Central memory CD8-positive, alpha-beta T cell (primary cell): Measurements from ENCODE around the gene GPBAR1.
"Not testable (repeated sequence)": the region's sequence is repeated elsewhere in the genome, so short reads cannot be mapped to it uniquely, and the experiment has no call there.

Experiments
- ATAC-seq: fragments of 150-1000 bp; cut with Tn5 transposase; replicated peaks from 2 replicates; pipeline ENCODE4 v1.10.0; 2022; ENCODE audit warnings: mild to moderate bottlenecking, moderate FRiP score, moderate number of reproducible peaks; ENCODE audit not compliant: poor library complexity, severe bottlenecking; ENCODE audit errors: extremely low read depth
- DNase-seq, 2 donors: peaks; one replicate each; pipeline ENCODE4 v3.0.0; 2021; ENCODE audit warnings: low spot score in 2 of 2
- H3K27ac Mint-ChIP-seq: one replicate; pipeline ENCODE4 v1.8.0; 2022; ENCODE audit warnings: low read depth, mild to moderate bottlenecking, moderate library complexity, mixed read lengths
- H3K27me3 Mint-ChIP-seq: one replicate; pipeline ENCODE4 v1.8.0; 2022; ENCODE audit warnings: mixed read lengths
- H3K36me3 Mint-ChIP-seq: one replicate; pipeline ENCODE4 v1.8.0; 2022; ENCODE audit warnings: mild to moderate bottlenecking, moderate library complexity, mixed read lengths; ENCODE audit not compliant: insufficient read depth
- H3K4me1 Mint-ChIP-seq: one replicate; pipeline ENCODE4 v1.8.0; 2022; ENCODE audit warnings: mixed read lengths
- H3K4me3 Mint-ChIP-seq: one replicate; pipeline ENCODE4 v1.8.0; 2022; ENCODE audit warnings: mild to moderate bottlenecking, moderate library complexity, mixed read lengths
- H3K9me3 Mint-ChIP-seq: one replicate; pipeline ENCODE4 v1.8.0; 2022; ENCODE audit warnings: mixed read lengths

Gene GPBAR1

GRCh38 chr2:218273214-218273907 is 12.5 kb downstream of the GPBAR1 start:
- not testable (repeated sequence) for H3K9me3 Mint-ChIP-seq, H3K27me3 Mint-ChIP-seq, DNase-seq, ATAC-seq, H3K27ac Mint-ChIP-seq, H3K4me3 Mint-ChIP-seq
- Mint-ChIP-seq H3K4me1 (peaks cover 47% of the 10 kb centered on the region), H3K36me3 (peaks cover 39% of the 10 kb centered on the region)

GRCh38 chr2:218273908-218274249 is 13.1 kb downstream of the GPBAR1 start:
- H3K27ac Mint-ChIP-seq, result no peak overlapping the region
- peaks cover 39% of the 10 kb centered on the region for H3K36me3 Mint-ChIP-seq

DNA sequence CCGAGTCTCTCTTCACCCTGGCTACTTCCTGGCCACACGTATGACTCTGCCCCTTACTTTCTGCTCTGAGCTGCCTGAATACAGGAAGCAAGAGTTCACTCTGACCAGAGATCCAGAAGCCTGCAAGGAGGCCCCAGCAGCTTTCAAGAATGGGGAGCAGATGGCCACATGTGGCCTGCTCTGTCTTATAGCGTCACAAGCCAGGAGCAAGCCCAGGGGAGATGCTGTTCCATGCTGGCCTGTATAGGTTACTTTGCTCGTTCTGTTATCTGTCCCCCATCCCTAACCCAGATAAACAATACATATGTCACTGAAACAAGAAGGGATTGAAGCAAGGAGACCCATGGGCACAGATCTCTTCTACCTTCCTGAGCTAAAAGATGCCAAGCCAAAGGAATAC is 13.8 kb downstream of the GPBAR1 start:
- H3K9me3 Mint-ChIP-seq, result no peaks in the 10 kb centered on the region
- no peak for DNase-seq
- peaks cover 44% of the 10 kb centered on the region for H3K36me3 Mint-ChIP-seq
- no peak for ATAC-seq
- no peak overlapping the region for H3K27ac Mint-ChIP-seq
- H3K4me1 Mint-ChIP-seq, result peaks cover 44% of the 10 kb centered on the region
- H3K4me3 Mint-ChIP-seq, result no peak overlapping the region
- no peaks in the 10 kb centered on the region for H3K27me3 Mint-ChIP-seq

More at GRCh38 chr2:218273908-218274249, 13.1 kb downstream of the GPBAR1 start:
- Mint-ChIP-seq H3K4me3 (no peak overlapping the region), H3K27me3 (no peaks in the 10 kb centered on the region), H3K9me3 (no peaks in the 10 kb centered on the region), H3K4me1 (peaks cover 47% of the 10 kb centered on the region)
- DNase-seq, result no peak
- ATAC-seq, result no peak

DNA sequence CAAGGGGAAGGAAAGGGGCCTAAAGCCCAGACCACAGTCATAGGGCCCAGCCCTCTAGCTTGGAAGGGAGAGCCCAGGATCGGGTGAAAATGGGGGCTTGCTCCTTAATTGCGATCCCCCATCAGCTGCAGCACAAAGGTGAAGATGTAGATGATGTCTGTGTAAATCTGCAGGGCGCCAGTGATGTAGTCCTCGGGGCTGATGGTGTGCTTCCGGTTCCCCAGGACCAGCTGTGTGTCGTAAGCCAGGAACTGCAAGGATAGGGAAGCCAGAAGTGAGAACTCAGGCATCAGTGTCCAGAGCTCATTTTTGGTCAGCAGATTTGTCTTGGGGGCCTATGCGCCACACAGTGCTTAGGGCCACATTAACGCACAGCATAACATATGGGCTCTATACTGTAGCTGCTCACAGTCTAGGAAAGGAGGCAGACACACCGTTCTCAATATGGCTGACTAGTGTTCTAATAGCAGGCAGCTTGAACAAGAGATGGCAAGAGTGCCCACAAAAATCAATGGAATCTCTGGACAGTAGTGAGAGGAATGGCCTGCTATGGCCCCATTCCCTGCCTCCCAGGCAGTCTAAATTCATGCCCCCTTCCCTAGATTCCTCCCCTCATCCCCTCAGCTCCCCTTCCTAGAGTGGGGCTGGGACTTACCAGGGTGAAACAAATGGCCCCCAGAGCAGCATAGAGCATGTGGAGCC is 14.7 kb downstream of the GPBAR1 start:
- Mint-ChIP-seq H3K4me1 (peaks cover 42% of the 10 kb centered on the region), H3K36me3 (peaks cover 47% of the 10 kb centered on the region), H3K27ac (no peak overlapping the region), H3K4me3 (no peak overlapping the region), H3K9me3 (no peaks in the 10 kb centered on the region), H3K27me3 (no peaks in the 10 kb centered on the region)
- no peak for DNase-seq
- no peak for ATAC-seq

DNA sequence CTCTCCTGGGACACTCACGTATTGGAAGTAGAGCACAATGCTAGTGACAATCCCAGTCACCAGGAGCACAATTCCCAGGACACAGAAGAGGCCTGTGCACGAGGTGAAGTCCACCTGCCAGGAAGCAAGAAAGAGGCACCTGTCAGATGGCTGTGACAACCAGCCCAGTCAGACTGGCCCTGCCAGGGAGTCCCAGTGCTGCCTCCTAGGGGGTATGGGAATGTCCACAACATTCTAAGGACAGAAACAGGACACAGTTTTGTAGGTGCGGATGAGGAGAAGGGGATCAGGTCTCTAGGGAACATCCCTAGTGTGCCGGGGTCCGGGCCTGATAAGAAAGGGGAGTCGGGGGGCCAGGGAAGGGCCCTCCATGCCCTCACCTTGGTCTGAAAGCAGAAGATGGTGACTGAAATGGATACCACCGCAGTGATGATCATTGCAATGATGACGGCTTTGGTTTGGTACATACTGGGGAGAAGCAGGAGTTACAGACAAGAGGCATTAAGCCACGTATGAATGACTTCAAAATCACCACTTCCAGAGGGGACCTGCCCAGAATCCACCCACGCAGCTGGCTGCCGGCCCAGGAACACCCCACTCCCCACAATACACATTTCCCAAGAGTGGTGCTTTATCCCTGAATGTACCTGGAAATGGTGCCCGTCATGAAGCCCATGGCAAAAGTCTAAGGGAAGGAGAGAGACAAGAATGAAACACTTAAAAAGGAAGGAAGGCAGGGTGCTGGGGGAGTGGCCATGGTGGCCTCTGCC is 16.4 kb downstream of the GPBAR1 start:
- H3K36me3 Mint-ChIP-seq, result peaks cover 56% of the 10 kb centered on the region

DNA sequence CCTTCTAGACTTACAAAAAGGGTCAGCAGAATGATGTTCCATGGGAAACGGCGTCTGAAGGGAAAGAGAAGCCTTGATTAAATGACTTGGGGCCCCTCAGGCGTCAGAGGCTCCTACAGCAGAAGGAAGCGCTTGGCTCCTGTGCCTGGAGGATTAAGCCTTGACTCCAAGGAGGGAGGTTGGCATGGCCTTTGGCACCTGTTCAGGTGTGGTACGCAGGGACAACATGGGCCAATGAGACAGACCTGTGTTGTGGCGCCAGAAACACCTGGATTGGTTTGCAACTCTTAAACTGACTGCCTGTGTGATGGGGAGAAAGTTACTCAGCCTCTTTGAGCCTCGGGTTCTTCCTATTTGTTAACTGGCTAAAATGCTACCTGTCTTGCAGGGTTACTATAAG is 17.1 kb downstream of the GPBAR1 start:
- Mint-ChIP-seq H3K27me3 (no peaks in the 10 kb centered on the region), H3K4me3 (no peak overlapping the region), H3K27ac (no peak overlapping the region), H3K4me1 (peaks cover 32% of the 10 kb centered on the region), H3K9me3 (no peaks in the 10 kb centered on the region), H3K36me3 (peaks cover 50% of the 10 kb centered on the region)
- no peak for ATAC-seq
- no peak for DNase-seq

More for the DNA sequence above, 16.4 kb downstream of the GPBAR1 start:
- H3K27me3 Mint-ChIP-seq, result no peaks in the 10 kb centered on the region
- no peaks in the 10 kb centered on the region for H3K9me3 Mint-ChIP-seq
- DNase-seq (no peak), ATAC-seq (no peak)
- peaks cover 33% of the 10 kb centered on the region for H3K4me1 Mint-ChIP-seq
- no peak overlapping the region for H3K4me3 Mint-ChIP-seq
- peak overlapping the region; percentile 82 for H3K27ac Mint-ChIP-seq

DNA sequence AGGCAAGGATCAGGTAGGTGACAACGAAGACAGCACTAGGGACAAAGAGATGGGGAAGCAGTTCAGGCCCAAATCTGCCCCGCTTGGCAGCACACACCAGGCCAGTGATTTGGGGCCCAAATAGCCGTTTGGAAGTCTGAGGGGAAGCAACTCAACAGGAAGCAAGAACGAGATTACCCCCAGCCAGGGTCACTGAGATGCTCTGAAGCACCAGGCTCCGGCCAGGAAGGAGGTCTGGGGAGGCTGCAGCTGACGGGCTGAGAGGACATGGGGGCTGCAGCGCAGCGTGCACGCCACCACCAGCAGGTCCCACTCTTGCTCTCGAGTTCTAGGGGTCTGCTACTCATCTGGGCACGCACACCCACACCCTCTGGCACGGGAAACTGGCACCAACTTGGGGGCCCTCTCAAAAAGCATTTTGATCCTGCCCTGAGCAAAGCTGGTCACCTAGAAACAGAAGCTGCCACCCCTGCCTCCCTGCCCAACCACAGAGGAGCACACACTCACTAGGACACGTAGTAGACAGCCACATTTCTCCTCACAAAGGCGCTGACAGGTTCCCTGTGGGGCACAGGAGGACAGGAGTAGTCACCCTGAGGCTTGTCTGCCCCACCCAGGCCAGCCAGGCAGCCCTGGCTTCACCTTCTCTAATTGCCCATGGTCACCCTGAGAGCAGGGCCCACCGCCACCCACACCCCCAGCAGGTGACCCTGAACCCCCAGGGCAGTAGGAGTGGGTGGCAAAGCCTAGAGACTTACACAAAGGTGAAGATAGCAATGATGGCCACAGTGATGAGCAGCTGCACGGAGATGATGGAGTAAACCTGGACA is 17.9 kb downstream of the GPBAR1 start:
- Mint-ChIP-seq H3K9me3 (no peaks in the 10 kb centered on the region), H3K4me1 (peaks cover 37% of the 10 kb centered on the region), H3K27ac (peak overlapping the region; percentile 84), H3K36me3 (peaks cover 47% of the 10 kb centered on the region), H3K27me3 (no peaks in the 10 kb centered on the region), H3K4me3 (no peak overlapping the region)
- no peak for ATAC-seq
- no peak for DNase-seq

- H3K27ac Mint-ChIP-seq, result peak overlapping the region; percentile 84
- no peak for DNase-seq
- H3K4me1 Mint-ChIP-seq, result peaks cover 47% of the 10 kb centered on the region
- peaks cover 46% of the 10 kb centered on the region for H3K36me3 Mint-ChIP-seq
- ATAC-seq, result no peak
- no peaks in the 10 kb centered on the region for H3K9me3 Mint-ChIP-seq
- no peaks in the 10 kb centered on the region for H3K27me3 Mint-ChIP-seq
- no peak overlapping the region for H3K4me3 Mint-ChIP-seq
Observed at GRCh38 chr2:218280260-218280870, 19.6 kb downstream of the GPBAR1 start.

- DNase-seq (no peak), ATAC-seq (no peak)
- Mint-ChIP-seq H3K4me3 (no peak overlapping the region), H3K4me1 (peaks cover 58% of the 10 kb centered on the region), H3K27me3 (no peaks in the 10 kb centered on the region), H3K36me3 (peaks cover 48% of the 10 kb centered on the region), H3K9me3 (no peaks in the 10 kb centered on the region), H3K27ac (peak overlapping the region; percentile 90)
Observed at GRCh38 chr2:218281449-218281848, 20.6 kb downstream of the GPBAR1 start.

DNA sequence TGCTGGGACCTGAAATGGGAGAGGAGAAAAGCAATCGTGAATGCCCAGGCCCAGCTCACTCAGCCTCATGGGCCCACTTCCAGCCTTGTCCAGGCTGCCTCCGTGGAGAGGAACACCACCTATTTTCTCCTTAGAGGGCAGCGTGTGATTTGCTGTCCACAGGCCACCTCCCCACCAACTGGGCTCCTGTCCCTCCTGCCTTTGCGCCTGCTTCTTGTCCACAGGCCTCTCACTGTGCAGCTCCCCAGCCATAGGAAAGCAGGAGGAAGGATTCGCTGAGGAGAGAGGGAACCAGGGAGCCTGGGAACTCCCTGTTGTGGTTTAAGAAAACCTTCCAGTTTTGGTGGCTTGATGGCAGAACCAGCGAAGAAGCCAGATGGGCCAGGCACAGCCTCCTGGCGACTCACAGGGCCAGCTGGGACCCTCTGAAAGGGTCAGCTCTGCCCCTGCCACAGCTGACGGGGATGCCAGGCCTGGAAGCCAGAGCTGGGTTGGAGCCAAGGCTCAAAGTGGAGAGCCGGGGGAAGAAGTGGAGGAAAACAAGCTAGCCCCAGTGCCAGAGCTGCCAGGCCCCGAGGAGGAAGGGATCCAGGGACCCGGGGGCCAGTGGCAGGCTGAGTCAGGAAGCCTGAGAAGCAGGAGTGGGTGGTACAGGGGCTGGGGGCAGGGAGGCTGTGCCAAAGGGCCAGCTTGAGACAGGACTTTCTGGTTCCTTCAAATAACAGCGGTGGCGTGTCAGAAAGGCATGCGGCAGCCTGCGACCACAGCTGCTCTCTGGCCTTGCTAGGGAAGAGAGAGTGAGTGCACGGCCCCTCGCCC is 21.6 kb downstream of the GPBAR1 start:
- Mint-ChIP-seq H3K9me3 (no peaks in the 10 kb centered on the region), H3K4me3 (peak overlapping the region; percentile 25), H3K27me3 (no peaks in the 10 kb centered on the region), H3K27ac (peak overlapping the region; percentile 90), H3K36me3 (peaks cover 52% of the 10 kb centered on the region), H3K4me1 (peaks cover 61% of the 10 kb centered on the region)
- DNase-seq, result no peak
- no peak for ATAC-seq

DNA sequence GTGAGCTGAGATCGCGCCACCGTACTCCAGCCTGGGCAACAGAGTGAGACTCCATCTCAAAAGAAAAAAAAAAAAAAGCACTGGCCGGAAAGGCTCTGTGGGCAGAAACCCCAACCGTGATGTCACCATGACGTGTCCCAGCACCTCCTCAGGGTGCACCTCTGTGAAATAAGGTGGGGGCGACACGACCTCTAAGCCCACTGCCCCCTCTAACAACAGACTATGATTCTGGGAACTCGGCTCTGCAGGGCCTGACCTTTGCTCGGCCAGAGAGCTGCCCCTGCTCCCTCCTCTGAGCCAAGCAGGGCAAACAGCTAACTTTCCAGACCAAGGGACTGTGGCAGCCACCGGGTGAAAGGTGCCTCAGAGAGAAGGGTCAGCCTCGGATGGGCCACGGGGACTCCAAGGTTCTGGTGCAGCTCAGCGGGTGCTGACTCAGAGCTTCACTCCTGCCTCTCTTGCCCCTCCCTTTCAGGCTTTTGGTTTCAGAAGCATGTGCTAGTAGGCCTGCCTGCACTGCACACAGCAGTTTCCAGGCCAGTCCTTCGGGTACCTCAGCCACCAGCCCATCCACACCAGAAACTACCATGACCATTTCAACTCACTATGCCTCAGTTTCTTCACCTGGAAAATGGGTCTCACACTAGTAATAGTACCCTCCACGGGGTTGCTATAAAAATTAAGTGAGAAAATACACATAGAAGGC is 23.4 kb downstream of the GPBAR1 start:
- peak overlapping the region; percentile 86 for H3K4me3 Mint-ChIP-seq
- H3K36me3 Mint-ChIP-seq, result peaks cover 42% of the 10 kb centered on the region
- no peaks in the 10 kb centered on the region for H3K27me3 Mint-ChIP-seq
- ATAC-seq (peak; percentile 22), DNase-seq (no peak)
- peak overlapping the region; percentile 99 for H3K27ac Mint-ChIP-seq
- no peaks in the 10 kb centered on the region for H3K9me3 Mint-ChIP-seq
- peaks cover 77% of the 10 kb centered on the region for H3K4me1 Mint-ChIP-seq
